Upper lobe of left lung (tissue), 6 donors: ENCODE results near the gene STAB2. TPM values are rescaled to one million over a fixed set of nuclear protein-coding genes. Genes with fewer than 3 reads are reported as not detected.

Experiments used
- ATAC-seq, 2 donors: fragments of 200-7000 bp; cut with Tn5 transposase; one replicate each; pipeline ENCODE4 v1.9.1; 2022; ENCODE audit warnings: mild to moderate bottlenecking in 2 of 2, moderate library complexity in 2 of 2; ENCODE audit not compliant: low FRiP score in 2 of 2
- DNase-seq, 2 donors: peaks; one replicate each; pipeline ENCODE4 v3.0.0-alpha.2; 2019 to 2020
- H3K27ac ChIP-seq, 4 donors: fragments of 200-600 bp; sonication (generic); one replicate each; pipeline ENCODE4 v1.5.1; 2016 to 2019
- H3K27me3 ChIP-seq, 4 donors: fragments of 200-600 bp; sonication (generic); one replicate each; pipeline ENCODE4 v1.5.1; 2017 to 2019
- H3K36me3 ChIP-seq, 4 donors: fragments of 200-600 bp; sonication (generic); one replicate each; pipeline ENCODE4 v1.5.1; 2016 to 2019
- H3K4me1 ChIP-seq, 4 donors: fragments of 200-600 bp; sonication (generic); one replicate each; pipeline ENCODE4 v1.5.1; 2018 to 2019
- H3K4me3 ChIP-seq, 4 donors: fragments of 200-600 bp; sonication (generic); one replicate each; pipeline ENCODE4 v1.5.1; 2017 to 2019; ENCODE audit warnings: mild to moderate bottlenecking in 2 of 4, moderate library complexity in 1 of 4
- H3K9me3 ChIP-seq, 4 donors: fragments of 200-600 bp; sonication (generic); one replicate each; pipeline ENCODE4 v1.5.1; 2018 to 2019
- CTCF ChIP-seq, 6 experiments: fragments of 450-650 bp in 4 of 6; fragments of 200-600 bp in 2 of 6; sonication (generic) in 2 of 6; IDR thresholded peaks; one replicate each; pipeline ENCODE4 v1.5.1; 2016 to 2019; ENCODE audit warnings: antibody characterized with exemption in 6 of 6
- EP300 ChIP-seq, 4 donors: sonication (generic); formaldehyde crosslinking; IDR thresholded peaks; one replicate each; pipeline ENCODE4 v1.5.1; 2017; ENCODE audit warnings: antibody characterized with exemption in 4 of 4, control low read depth in 2 of 4
- POLR2A ChIP-seq, 4 donors: fragments of 450-650 bp; IDR thresholded peaks; one replicate each; pipeline ENCODE4 v1.5.1; 2016 to 2017; ENCODE audit warnings: antibody characterized with exemption in 4 of 4, mild to moderate bottlenecking in 2 of 4
- POLR2AphosphoS5 ChIP-seq, 2 donors: sonication (generic); formaldehyde crosslinking; IDR thresholded peaks; one replicate each; pipeline ENCODE4 v1.5.1; 2017; ENCODE audit warnings: antibody characterized with exemption in 2 of 2
- WGBS, 2 donors: methylation state at CpG; one replicate each; pipeline ENCODE4 v1.1.5; 2017 to 2018; 5-methylcytosine and 5-hydroxymethylcytosine counted together
- total RNA-seq, 6 donors: library from RNA; depleted of rRNA in 4 of 6; stranded (reverse); fragments of >200 nt in 4 of 6; gene quantifications; one replicate each; pipeline versions ENCODE4 v1.1.0 to v1.2.1, GENCODE V29; 2016 to 2021
- donor health status: DM: no; HTN: no; CAD: no; lungs with moderate emphysema.
- donor health status: DM: no; HTN: yes; CAD: no; lungs with severe emphysema.

The STAB2 gene
- total RNA-seq, 6 donors from 2014 or later = 0.10 to 2.4 (median 0.22) TPM; not detected in 1

DNA sequence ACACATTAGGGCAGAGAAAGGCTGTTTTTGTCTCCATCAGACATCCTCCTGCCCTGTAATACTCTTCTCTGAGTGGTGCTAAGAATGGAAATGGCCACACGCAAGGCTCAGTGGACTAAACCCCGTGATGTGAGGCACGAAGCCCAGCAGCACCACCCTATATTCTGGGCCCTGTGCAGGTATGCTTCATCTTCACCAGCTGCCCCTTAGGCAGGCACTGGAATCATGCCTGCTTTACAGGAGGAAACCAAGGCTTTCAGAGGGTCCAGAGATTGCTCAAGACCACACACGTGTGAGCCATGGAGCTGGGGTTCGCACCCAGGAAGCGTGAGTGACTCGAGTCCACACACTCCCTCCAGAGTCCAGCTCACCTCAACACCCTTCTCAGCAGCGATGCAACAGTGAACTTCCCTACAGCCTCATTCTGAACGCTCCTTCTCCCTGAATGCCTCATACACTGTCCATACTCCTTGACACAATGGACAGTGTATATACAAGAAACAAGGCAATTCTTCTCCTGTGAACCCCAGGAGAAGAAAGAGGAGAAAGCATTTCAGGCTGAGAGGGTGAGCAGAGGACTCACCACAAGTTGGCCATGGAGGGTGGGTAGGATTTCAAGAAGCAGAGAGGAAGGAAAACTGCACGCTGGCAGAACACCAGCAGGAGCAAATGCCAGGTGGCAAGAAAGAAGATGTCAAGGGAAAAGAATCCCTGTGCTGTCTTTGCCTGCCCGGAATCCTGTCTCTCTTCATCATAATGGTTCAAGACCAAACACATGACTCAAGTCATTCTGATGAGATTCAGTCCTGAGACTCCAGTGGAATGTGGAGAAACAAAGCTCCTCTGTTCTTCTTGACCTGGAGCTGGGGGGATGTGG is 214.9 kb downstream of the STAB2 start:
- H3K9me3 ChIP-seq = no peaks in the 10 kb centered on the region
- peaks cover 0 to 1% (median 0%) of the 10 kb centered on the region in 4 donors for H3K36me3 ChIP-seq
- H3K27ac ChIP-seq = no peak overlapping the region
- ATAC-seq = no peak
- WGBS, 2 donors = 81 to 90% methylated on average over 11 of the region's 11 CpGs
- TF ChIP-seq POLR2A (IDR thresholded peaks at IDR 0.05) (no peak), POLR2AphosphoS5 (IDR thresholded peaks at IDR 0.05) (no peak), EP300 (IDR thresholded peaks at IDR 0.05) (no peak), CTCF (IDR thresholded peaks at IDR 0.05) (no peak)
- no peak overlapping the region for H3K4me3 ChIP-seq
- peaks cover 21 to 33% (median 27%) of the 10 kb centered on the region in 4 donors for H3K4me1 ChIP-seq
- no peak for DNase-seq
- H3K27me3 ChIP-seq = no peaks in the 10 kb centered on the region

DNA sequence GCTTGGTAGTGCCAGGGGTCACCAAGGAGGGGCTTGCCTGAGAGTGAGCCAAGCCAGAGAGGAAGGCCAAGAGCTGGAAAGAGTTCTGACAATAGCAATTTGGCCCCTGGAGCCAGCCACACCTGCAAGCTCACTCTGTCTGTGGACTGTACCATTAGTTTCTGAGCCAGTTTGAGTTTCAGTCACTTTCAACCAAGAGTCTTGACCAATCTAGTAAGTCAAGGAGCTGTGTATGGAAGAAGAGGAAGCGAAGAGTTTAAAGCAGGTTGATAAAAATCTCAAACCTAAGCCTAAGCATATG is 215.5 kb downstream of the STAB2 start:
- Histone ChIP-seq H3K9me3 (no peaks in the 10 kb centered on the region), H3K36me3 (no peaks in the 10 kb centered on the region), H3K4me1 (peaks cover 21 to 33% (median 27%) of the 10 kb centered on the region in 4 donors), H3K27me3 (no peaks in the 10 kb centered on the region), H3K27ac (no peak overlapping the region), H3K4me3 (no peak overlapping the region)
- no peak for DNase-seq
- WGBS, 2 donors = 88 to 96% methylated on average over 1 of the region's 1 CpG
- no peak for TF ChIP-seq CTCF (IDR thresholded peaks at IDR 0.05)
- no peak for TF ChIP-seq EP300 (IDR thresholded peaks at IDR 0.05)
- TF ChIP-seq POLR2A (IDR thresholded peaks at IDR 0.05) = no peak
- no peak for TF ChIP-seq POLR2AphosphoS5 (IDR thresholded peaks at IDR 0.05)
- no peak for ATAC-seq

DNA sequence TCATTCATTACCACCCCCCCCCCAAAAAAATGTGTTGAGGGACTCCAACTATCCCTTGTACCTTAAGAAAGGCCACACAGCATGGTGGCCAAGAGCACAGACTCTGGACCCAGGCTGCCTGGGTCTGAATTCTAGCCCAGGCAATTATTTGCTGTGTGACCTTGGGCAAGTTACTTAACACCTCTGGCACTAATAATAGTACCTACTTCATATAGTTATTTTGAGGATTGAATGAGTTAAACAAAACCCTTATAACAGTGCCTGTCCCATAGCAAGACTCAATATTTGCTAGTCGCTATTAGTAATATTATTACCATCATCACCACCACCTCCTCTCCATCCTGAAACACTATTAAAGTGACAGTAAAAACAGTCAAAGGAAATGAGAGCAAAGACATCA is 216.8 kb downstream of the STAB2 start:
- ATAC-seq = no peak
- H3K27ac ChIP-seq = no peak overlapping the region
- 92 to 96% methylated on average over 1 of the region's 1 CpG for WGBS, 2 donors
- no peaks in the 10 kb centered on the region for H3K9me3 ChIP-seq
- no peaks in the 10 kb centered on the region for H3K36me3 ChIP-seq
- TF ChIP-seq POLR2A (IDR thresholded peaks at IDR 0.05) (no peak), CTCF (IDR thresholded peaks at IDR 0.05) (no peak), EP300 (IDR thresholded peaks at IDR 0.05) (no peak), POLR2AphosphoS5 (IDR thresholded peaks at IDR 0.05) (no peak)
- H3K27me3 ChIP-seq = no peaks in the 10 kb centered on the region
- no peak for DNase-seq
- H3K4me3 ChIP-seq = no peak overlapping the region
- H3K4me1 ChIP-seq = peaks cover 21 to 33% (median 27%) of the 10 kb centered on the region in 4 donors

DNA sequence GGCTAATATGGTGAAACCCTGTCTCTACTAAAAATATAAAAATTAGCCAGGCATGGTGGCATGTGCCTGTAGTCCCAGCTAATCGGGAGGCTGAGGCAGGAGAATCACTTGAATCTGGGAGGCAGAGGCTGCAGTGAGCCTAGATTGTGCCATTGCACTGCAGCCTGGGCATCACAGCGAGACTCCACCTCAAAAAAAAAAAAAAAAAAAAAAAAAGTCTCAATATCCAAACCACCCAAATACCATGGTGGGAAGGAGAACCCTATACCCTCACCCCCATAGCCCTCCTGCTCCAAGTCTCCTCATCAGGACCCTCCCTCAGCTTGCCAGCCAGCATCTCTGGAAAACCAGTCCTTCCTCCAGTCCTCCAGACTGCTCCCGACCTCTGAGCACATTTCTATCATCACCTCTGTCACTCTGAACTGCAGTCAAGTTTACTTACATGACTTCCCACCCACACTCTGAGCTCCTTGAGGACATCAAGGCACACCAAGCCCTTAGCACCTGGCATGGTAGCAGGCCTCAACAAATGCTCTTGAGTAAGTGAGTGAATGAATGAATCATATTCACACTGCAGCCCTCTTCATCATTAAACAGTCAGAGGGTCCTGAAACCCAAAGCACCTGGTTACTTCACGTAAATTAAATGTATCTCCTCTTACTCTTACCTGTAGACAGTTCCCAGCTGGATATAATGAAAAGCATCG is 218.7 kb downstream of the STAB2 start:
- Histone ChIP-seq H3K4me3 (no peak overlapping the region), H3K4me1 (peaks cover 8 to 18% (median 12%) of the 10 kb centered on the region in 4 donors), H3K36me3 (no peaks in the 10 kb centered on the region), H3K9me3 (no peaks in the 10 kb centered on the region), H3K27ac (peak overlapping the region in 2 of 4 donors; percentile 7 to 55), H3K27me3 (no peaks in the 10 kb centered on the region)
- TF ChIP-seq CTCF (IDR thresholded peaks at IDR 0.05) (no peak), POLR2A (IDR thresholded peaks at IDR 0.05) (no peak), POLR2AphosphoS5 (IDR thresholded peaks at IDR 0.05) (no peak), EP300 (IDR thresholded peaks at IDR 0.05) (no peak)
- 91 to 95% methylated on average over 5 of the region's 5 CpGs for WGBS, 2 donors
- ATAC-seq (no peak), DNase-seq (no peak)
